Measurements from ENCODE around the gene DCAF10.
"Not testable (repeated sequence)": the region's sequence is repeated elsewhere in the genome, so short reads cannot be mapped to it uniquely, and the experiment has no call there.

The DCAF10 gene

DNA sequence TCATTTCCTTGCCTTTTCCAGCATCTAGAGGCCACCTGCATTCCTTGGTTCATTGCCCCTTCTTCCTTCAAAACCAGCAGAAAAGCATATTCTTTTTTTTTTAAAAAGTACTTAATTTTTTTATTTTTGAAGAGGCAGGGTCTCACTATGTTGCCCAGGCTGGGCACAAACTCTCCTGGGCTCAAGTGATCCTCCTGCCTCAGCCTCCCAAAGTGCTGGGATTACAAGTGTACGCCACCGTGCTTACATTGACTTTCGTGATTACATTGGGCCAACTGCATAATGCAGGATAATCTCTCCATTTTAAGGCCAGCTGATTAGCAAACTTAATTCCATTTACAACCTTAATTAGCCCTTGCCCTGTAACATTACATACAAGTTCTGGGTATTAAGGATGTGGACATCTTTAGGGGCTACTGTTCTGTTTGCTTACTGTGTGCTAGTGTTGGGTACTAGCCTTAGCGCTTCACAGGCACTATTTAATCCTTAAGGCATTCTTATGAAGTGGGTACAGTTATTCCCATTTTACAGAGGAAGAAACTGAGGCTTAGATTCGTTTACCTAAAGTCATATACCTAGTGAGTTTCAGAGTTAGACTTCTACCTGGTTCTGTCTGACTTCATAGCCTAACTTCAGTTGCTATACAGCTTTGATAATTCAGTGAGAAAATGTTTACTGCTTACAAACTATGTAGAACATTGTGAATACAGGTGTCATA, 69.6 kb downstream of the DCAF10 start:
- TF ChIP-seq, protein P1, sequence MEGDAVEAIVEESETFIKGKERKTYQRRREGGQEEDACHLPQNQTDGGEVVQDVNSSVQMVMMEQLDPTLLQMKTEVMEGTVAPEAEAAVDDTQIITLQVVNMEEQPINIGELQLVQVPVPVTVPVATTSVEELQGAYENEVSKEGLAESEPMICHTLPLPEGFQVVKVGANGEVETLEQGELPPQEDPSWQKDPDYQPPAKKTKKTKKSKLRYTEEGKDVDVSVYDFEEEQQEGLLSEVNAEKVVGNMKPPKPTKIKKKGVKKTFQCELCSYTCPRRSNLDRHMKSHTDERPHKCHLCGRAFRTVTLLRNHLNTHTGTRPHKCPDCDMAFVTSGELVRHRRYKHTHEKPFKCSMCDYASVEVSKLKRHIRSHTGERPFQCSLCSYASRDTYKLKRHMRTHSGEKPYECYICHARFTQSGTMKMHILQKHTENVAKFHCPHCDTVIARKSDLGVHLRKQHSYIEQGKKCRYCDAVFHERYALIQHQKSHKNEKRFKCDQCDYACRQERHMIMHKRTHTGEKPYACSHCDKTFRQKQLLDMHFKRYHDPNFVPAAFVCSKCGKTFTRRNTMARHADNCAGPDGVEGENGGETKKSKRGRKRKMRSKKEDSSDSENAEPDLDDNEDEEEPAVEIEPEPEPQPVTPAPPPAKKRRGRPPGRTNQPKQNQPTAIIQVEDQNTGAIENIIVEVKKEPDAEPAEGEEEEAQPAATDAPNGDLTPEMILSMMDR (IDR thresholded peaks at IDR 0.05; ENCODE audit: low read depth, low read length, missing control alignments) = no peak
- H3K4me3 ChIP-seq (ENCODE audit: low read depth, low read length) = no peak overlapping the region
- no peak for DNase-seq (ENCODE audit: low read depth)

DNA sequence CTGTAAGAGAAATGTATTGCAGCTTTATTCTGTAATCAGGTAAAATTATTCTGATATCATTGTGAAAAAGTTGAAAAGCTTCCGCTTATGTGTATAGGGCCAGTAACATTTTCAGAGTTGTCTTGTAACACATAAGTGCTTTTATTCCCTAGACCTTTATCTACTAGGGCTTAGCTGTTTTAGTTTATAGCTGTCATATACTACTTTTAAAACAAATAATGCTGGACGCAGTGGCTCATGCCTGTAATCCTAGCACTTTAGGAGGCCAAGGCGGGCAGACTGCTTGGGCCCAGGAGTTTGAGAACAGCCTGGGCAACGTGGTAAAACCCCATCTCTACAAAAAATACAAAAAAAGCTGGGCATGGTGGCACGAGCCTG, 70.2 kb downstream of the DCAF10 start:
- H3K4me3 ChIP-seq (ENCODE audit: low read depth, low read length) = no peak overlapping the region
- TF ChIP-seq, protein P1 (IDR thresholded peaks at IDR 0.05; ENCODE audit: low read depth, low read length, missing control alignments) = no peak
- no peak for DNase-seq (ENCODE audit: low read depth)

DNA sequence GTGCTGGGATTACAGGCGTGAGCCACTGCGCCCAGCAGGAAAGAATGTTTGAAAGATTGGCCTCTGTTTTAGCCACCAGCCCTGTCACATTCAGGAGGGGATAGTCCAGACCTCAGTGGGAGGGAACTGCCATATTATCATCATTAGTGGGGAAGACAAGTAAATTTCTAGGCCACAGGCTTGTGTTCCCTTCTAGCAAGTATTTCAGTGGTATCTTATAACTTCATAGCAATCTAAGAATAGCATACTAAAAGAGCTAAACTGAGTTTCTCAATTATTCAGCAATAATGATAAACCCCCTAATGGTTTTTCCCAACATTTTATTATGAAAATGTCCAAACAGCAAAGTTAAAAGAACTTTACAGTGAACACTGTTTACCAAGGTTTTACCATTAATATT, 73.4 kb downstream of the DCAF10 start:
- no peak overlapping the region for H3K4me3 ChIP-seq (ENCODE audit: low read depth, low read length)
- TF ChIP-seq, protein P1 (IDR thresholded peaks at IDR 0.05; ENCODE audit: low read depth, low read length, missing control alignments) = no peak
- no peak for DNase-seq (ENCODE audit: low read depth)

DNA sequence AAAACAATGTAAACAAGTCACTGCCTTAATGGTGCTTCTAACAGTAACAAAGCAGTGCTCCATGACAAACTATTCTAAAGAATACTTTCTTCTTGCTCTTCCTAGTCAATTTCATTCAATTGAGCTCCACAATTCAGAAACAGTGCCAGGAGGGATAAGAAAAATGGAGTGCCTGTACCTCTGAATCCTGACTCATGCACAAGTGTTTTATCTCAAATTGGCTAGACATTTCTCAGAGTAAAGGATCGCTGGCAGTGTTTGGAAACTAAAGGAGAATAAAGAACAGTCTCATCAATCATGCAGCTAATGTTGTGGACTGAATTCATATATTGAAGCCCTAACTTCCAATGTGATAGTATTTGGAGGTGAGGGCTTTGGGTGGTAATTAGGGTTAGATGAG, 75.8 kb downstream of the DCAF10 start:
- no peak for DNase-seq (ENCODE audit: low read depth)
- H3K4me3 ChIP-seq (ENCODE audit: low read depth, low read length) = no peak overlapping the region
- TF ChIP-seq, protein P1 (IDR thresholded peaks at IDR 0.05; ENCODE audit: low read depth, low read length, missing control alignments) = no peak

DNA sequence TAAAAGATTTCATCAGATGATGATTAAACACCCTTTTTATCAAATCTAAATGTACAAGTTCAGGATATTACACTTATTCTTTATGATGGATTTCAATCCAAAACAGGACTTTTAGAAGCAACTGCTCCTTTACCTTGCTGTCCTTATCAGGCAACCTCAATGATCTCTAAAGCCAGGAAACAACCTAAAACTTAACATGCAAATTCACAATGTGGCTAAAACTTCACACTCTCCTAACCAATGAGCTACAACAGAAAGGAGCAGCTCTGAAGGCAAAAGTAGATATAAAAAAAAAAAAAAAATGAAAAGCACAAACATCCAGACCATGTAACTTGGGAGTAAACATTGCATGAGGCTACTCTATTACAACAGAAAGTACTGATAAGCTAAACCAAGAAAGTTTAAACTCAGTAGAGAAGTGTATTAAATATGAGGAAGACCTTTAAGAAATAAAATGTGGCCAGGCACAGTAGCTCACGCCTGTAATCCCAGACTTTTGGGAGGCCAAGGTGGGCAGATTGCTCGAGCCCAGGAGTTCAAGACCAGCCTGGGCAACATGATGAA, 80.4 kb downstream of the DCAF10 start:
- no peak for DNase-seq (ENCODE audit: low read depth)
- TF ChIP-seq, protein P1 (IDR thresholded peaks at IDR 0.05; ENCODE audit: low read depth, low read length, missing control alignments) = no peak
- no peak overlapping the region for H3K4me3 ChIP-seq (ENCODE audit: low read depth, low read length)

DNA sequence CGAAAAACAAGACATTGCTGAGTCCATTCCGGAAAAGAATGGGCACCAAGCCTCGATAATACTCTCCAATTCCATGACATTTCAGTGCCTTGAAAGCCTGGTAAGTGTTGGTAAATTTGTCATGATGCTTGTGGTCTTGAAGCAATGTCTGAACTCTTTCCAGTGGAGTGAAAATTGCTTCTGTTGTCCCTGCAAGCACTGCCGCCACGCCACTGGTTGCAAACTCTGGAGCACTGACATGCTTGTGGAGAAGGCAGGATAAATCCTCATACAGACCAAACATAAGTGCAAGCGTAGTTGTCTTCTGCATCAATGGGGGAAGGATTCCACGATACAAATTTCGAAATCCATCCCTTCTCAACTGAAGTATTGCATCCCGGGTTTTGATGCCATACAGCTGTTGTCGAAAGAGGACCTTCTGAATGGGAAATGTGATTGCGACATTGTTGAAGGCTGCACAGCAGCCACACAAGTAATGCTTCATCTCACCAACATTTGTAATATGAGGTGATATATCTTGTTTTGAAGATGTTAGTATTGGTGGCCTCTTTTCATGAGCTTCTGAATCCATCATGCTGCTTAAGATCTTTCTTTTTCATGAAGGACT, 87.5 kb downstream of the DCAF10 start:
- DNase-seq (ENCODE audit: low read depth); H3K4me3 ChIP-seq (ENCODE audit: low read depth, low read length): not testable (repeated sequence)

DNA sequence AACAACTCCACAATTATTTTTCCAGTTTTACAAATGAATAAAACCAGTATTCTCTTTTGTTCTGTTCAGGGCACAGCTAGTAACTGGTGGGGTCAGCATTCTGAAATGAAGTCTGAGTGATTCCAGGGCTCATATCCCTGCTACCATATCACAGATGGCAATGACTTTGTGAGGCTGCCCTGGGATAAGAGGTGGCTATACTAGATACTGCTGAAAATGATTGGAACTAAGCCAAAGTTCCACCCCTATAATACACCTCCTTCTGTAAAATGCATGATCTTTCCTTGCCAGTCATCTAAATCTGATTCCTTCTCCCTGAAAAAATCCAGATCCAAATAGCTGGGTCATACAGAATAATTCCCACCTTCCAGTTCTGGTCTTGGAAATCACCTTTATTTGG, 88.9 kb downstream of the DCAF10 start:
- TF ChIP-seq, protein P1 (IDR thresholded peaks at IDR 0.05; ENCODE audit: low read depth, low read length, missing control alignments) = no peak
- DNase-seq (ENCODE audit: low read depth) = no peak

DNA sequence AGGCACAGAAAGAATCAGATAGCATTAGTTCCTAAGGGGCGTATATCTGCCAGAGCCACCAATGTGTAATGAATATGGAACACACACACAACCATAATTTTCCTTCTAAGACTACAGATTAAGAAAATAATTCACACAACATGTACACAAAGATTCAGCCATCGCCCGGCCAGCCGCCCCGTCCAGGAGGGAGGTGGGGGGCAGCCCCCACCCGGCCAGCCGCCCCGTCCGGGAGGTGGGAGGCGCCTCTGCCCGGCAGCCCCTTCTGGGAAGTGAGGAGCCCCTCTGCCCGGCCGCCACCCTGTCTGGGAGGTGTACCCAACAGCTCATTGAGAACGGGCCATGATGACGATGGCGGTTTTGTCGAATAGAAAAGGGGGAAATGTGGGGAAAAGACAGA, 90.4 kb downstream of the DCAF10 start:
- H3K4me3 ChIP-seq (ENCODE audit: low read depth, low read length); DNase-seq (ENCODE audit: low read depth): not testable (repeated sequence)

More for the DNA sequence above, 88.9 kb downstream of the DCAF10 start:
- no peak overlapping the region for H3K4me3 ChIP-seq (ENCODE audit: low read depth, low read length)
